ENCODE data around the gene ACVR2A. TPM values are rescaled to one million over a fixed set of nuclear protein-coding genes. Genes with fewer than 3 reads are reported as not detected.

ACVR2A gene
- total RNA-seq, 1 experiment from 2014 or later, result 8.2 TPM

DNA sequence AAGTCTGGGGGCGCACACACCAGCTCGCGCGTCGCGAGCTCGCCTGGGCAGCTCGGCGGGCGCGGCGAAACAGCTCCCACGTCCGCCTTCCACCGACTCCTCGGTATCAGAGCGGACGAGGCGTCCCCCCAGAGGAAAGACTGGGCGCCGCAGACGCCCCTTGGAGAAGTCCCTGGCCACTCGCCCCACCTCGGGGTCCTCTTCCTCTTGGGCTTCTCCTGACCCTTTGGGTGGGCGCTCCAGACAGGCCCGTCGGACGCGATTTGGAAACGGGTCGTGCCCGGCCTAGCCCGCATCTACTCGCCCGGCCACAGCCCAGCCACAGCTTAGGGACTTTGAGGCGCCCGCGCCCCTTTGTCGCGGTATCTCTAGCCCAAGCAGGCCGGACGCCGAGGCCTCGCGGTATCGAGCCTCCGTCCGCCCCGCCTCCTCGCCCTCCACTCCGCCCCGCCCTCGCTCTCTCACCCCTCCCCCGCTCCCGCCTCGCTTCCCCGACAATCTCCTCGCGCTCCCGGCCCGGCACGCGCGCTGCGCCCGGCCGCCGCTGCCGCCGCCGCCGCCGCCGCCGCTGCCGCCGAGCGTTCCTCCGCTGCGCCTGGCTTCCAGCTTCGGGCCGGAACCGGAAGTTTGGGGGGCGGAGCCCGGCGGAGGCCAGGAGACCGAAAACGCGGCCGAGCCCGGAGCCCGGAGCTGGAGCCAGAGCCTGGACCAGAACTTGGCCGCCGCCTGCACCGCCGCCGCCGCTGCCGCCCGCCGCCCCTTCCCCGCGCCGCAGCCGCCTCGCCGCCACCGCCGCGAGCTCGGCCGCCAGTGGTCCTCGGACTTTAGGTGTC is 749 bp upstream of the ACVR2A start:
- peaks cover 16% of the 10 kb centered on the region for H3K4me1 ChIP-seq (ENCODE audit: control insufficient read depth, insufficient read depth, low read length)
- in situ Hi-C loops (cut with HindIII; ENCODE audit: low pct_unique_long_range_greater_than_20kb, low sequenced_read_pairs) (no loop called here), intact Hi-C loops (cut with micrococcal nuclease; ENCODE audit: unreplicated experiment) (no loop called here)
- ChIA-PET CTCF (no interaction called here), POLR2A (interaction anchor here (0.5 kb wide), 1 partner anchor 78 kb away, joined by 3 read pairs; no protein-coding TSS in a partner anchor)
- H3K27ac ChIP-seq (ENCODE audit: low read length), result peak overlapping the region; percentile 88
- no peaks in the 10 kb centered on the region for H3K9me3 ChIP-seq (ENCODE audit: control insufficient read depth, insufficient read depth, low read depth, low read length)
- H3K4me3 ChIP-seq (ENCODE audit: low read depth in 2 of 2, low read length in 2 of 2), result peak overlapping the region; percentile 83 to 90
- BruUV-seq (replicated peaks), result TSS peak; percentile 93
- peaks cover 5% of the 10 kb centered on the region; the same call in 1 of the 2 replicates for H3K36me3 ChIP-seq (ENCODE audit: control insufficient read depth, insufficient read depth, low read length)
- H3K27me3 ChIP-seq (ENCODE audit: control insufficient read depth, insufficient read depth, low read length), result peaks cover 12% of the 10 kb centered on the region
- ATAC-seq, result peak; percentile 96
- no peak for DNase-seq (ENCODE audit: low read depth, low spot score)
- TF ChIP-seq REST (IDR thresholded peaks at IDR 0.05; ENCODE audit: insufficient read depth in 1 of 2, low read depth in 2 of 2, low read length in 1 of 2) (no peak), TCF7L2 (IDR thresholded peaks at IDR 0.05; ENCODE audit: low read depth, low read length) (0 out of 2 replicates have a peak, but pooled peaks have one; percentile 16), SIN3A (IDR thresholded peaks at IDR 0.05; ENCODE audit: borderline replicate concordance, insufficient read depth, low read depth, low read length) (peak; percentile 66; the same call in 1 of the 2 replicates), POLR2AphosphoS5 (IDR thresholded peaks at IDR 0.05; ENCODE audit: low read depth, low read length) (no peak), CTCF (IDR thresholded peaks at IDR 0.05) (no peak)

- Histone ChIP-seq H3K4me1 (ENCODE audit: control insufficient read depth, insufficient read depth, low read length) (peaks cover 16% of the 10 kb centered on the region), H3K4me3 (ENCODE audit: low read depth in 2 of 2, low read length in 2 of 2) (peak overlapping the region; percentile 83 to 90), H3K36me3 (ENCODE audit: control insufficient read depth, insufficient read depth, low read length) (peaks cover 5% of the 10 kb centered on the region; the same call in 1 of the 2 replicates), H3K27ac (ENCODE audit: low read length) (peak overlapping the region; percentile 69), H3K9me3 (ENCODE audit: control insufficient read depth, insufficient read depth, low read depth, low read length) (no peaks in the 10 kb centered on the region), H3K27me3 (ENCODE audit: control insufficient read depth, insufficient read depth, low read length) (peaks cover 12% of the 10 kb centered on the region)
- ChIA-PET POLR2A (no interaction called here), CTCF (no interaction called here)
- ATAC-seq (no peak), DNase-seq (ENCODE audit: low read depth, low spot score) (no peak)
- intact Hi-C loops (cut with micrococcal nuclease; ENCODE audit: unreplicated experiment), result no loop called here
- BruUV-seq (replicated peaks), result TSS peak; percentile 73
- in situ Hi-C loops (cut with HindIII; ENCODE audit: low pct_unique_long_range_greater_than_20kb, low sequenced_read_pairs), result no loop called here
- TF ChIP-seq TCF7L2 (IDR thresholded peaks at IDR 0.05; ENCODE audit: low read depth, low read length), result no peak
- TF ChIP-seq CTCF (IDR thresholded peaks at IDR 0.05), result no peak
- no peak for TF ChIP-seq SIN3A (IDR thresholded peaks at IDR 0.05; ENCODE audit: borderline replicate concordance, insufficient read depth, low read depth, low read length)
- no peak for TF ChIP-seq POLR2AphosphoS5 (IDR thresholded peaks at IDR 0.05; ENCODE audit: low read depth, low read length)
- no peak for TF ChIP-seq REST (IDR thresholded peaks at IDR 0.05; ENCODE audit: insufficient read depth in 1 of 2, low read depth in 2 of 2, low read length in 1 of 2)
These were observed 662 bp downstream of the ACVR2A start for GRCh38 chr2:147845411-147845971.
